Activated T-helper 17 cell treated with anti-CD3 and anti-CD28 coated beads, Interleukin-2, amount 50 U/mL, for 72 hours (primary cell): ENCODE results near the gene SHANK3. TPM values are rescaled to one million over a fixed set of nuclear protein-coding genes. Genes with fewer than 3 reads are reported as not detected.

Source experiments
- ATAC-seq: fragments of 150-1000 bp; cut with Tn5 transposase; replicated peaks from 2 replicates; pipeline ENCODE4 v1.10.0; 2021; ENCODE audit warnings: mild to moderate bottlenecking, moderate library complexity
- H3K27ac Mint-ChIP-seq: one replicate; pipeline ENCODE4 v1.8.0; 2022; ENCODE audit warnings: mixed read lengths
- H3K27me3 Mint-ChIP-seq: one replicate; pipeline ENCODE4 v1.8.0; 2022; ENCODE audit warnings: mixed read lengths
- H3K36me3 Mint-ChIP-seq: one replicate; pipeline ENCODE4 v1.8.0; 2022; ENCODE audit warnings: low read depth, mild to moderate bottlenecking, mixed read lengths
- H3K4me1 Mint-ChIP-seq: one replicate; pipeline ENCODE4 v1.8.0; 2022; ENCODE audit warnings: mixed read lengths
- H3K4me3 Mint-ChIP-seq: one replicate; pipeline ENCODE4 v1.8.0; 2022; ENCODE audit warnings: mild to moderate bottlenecking, mixed read lengths
- H3K9me3 Mint-ChIP-seq: one replicate; pipeline ENCODE4 v1.8.0; 2022; ENCODE audit warnings: mixed read lengths
- total RNA-seq, 2 donors: library from RNA; stranded (reverse); gene quantifications; one replicate each; pipeline ENCODE4 v1.2.3, GENCODE V29; 2022

SHANK3 gene
- total RNA-seq, 2 donors from 2014 or later = 0.19 TPM; not detected in 1

- Mint-ChIP-seq H3K4me3 (no peak overlapping the region), H3K9me3 (no peaks in the 10 kb centered on the region), H3K27me3 (peaks cover 48% of the 10 kb centered on the region), H3K27ac (no peak overlapping the region), H3K36me3 (no peaks in the 10 kb centered on the region), H3K4me1 (peaks cover 3% of the 10 kb centered on the region)
- no peak for ATAC-seq
These were observed 1.6 kb upstream of the SHANK3 start for GRCh38 chr22:50670914-50671538.

- Mint-ChIP-seq H3K27ac (no peak overlapping the region), H3K9me3 (no peaks in the 10 kb centered on the region), H3K4me3 (no peak overlapping the region), H3K36me3 (no peaks in the 10 kb centered on the region), H3K27me3 (peaks cover 49% of the 10 kb centered on the region), H3K4me1 (peaks cover 3% of the 10 kb centered on the region)
- ATAC-seq = no peak
These were observed 982 bp upstream of the SHANK3 start for GRCh38 chr22:50671641-50672040.

- H3K4me3 Mint-ChIP-seq = no peak overlapping the region
- peaks cover 46% of the 10 kb centered on the region for H3K27me3 Mint-ChIP-seq
- H3K9me3 Mint-ChIP-seq = no peaks in the 10 kb centered on the region
- no peak overlapping the region for H3K27ac Mint-ChIP-seq
- peaks cover 3% of the 10 kb centered on the region for H3K4me1 Mint-ChIP-seq
- ATAC-seq = no peak
- H3K36me3 Mint-ChIP-seq = no peaks in the 10 kb centered on the region
These were observed 582 bp upstream of the SHANK3 start for GRCh38 chr22:50672041-50672440.

GRCh38 chr22:50673231-50674129 is 857 bp downstream of the SHANK3 start:
- Mint-ChIP-seq H3K27ac (no peak overlapping the region), H3K4me1 (peaks cover 3% of the 10 kb centered on the region), H3K36me3 (no peaks in the 10 kb centered on the region), H3K4me3 (peak overlapping the region; percentile 43), H3K27me3 (peaks cover 38% of the 10 kb centered on the region), H3K9me3 (no peaks in the 10 kb centered on the region)
- no peak for ATAC-seq

- Mint-ChIP-seq H3K36me3 (no peaks in the 10 kb centered on the region), H3K27ac (no peak overlapping the region), H3K27me3 (peaks cover 37% of the 10 kb centered on the region), H3K4me1 (peaks cover 3% of the 10 kb centered on the region), H3K9me3 (no peaks in the 10 kb centered on the region), H3K4me3 (no peak overlapping the region)
- peak; percentile 8 for ATAC-seq
These were observed 1.5 kb downstream of the SHANK3 start for GRCh38 chr22:50674130-50674500.

GRCh38 chr22:50674606-50675552 is 2.3 kb downstream of the SHANK3 start:
- Mint-ChIP-seq H3K9me3 (no peaks in the 10 kb centered on the region), H3K4me3 (peak overlapping the region; percentile 15), H3K27me3 (peaks cover 37% of the 10 kb centered on the region), H3K27ac (no peak overlapping the region), H3K4me1 (peaks cover 3% of the 10 kb centered on the region), H3K36me3 (no peaks in the 10 kb centered on the region)
- ATAC-seq = peak; percentile 26

- H3K27ac Mint-ChIP-seq = no peak overlapping the region
- no peaks in the 10 kb centered on the region for H3K9me3 Mint-ChIP-seq
- no peak for ATAC-seq
- no peaks in the 10 kb centered on the region for H3K36me3 Mint-ChIP-seq
- peaks cover 33% of the 10 kb centered on the region for H3K27me3 Mint-ChIP-seq
- H3K4me3 Mint-ChIP-seq = peak overlapping the region; percentile 15
- H3K4me1 Mint-ChIP-seq = peaks cover 3% of the 10 kb centered on the region
These were observed 3.0 kb downstream of the SHANK3 start for GRCh38 chr22:50675553-50676179.

- Mint-ChIP-seq H3K27me3 (peaks cover 27% of the 10 kb centered on the region), H3K27ac (no peak overlapping the region), H3K4me1 (peaks cover 3% of the 10 kb centered on the region), H3K4me3 (no peak overlapping the region), H3K9me3 (no peaks in the 10 kb centered on the region), H3K36me3 (no peaks in the 10 kb centered on the region)
- no peak for ATAC-seq
These were observed 3.6 kb downstream of the SHANK3 start for GRCh38 chr22:50676180-50676636.

- ATAC-seq = no peak
- H3K9me3 Mint-ChIP-seq = no peaks in the 10 kb centered on the region
- peaks cover 3% of the 10 kb centered on the region for H3K4me1 Mint-ChIP-seq
- H3K36me3 Mint-ChIP-seq = no peaks in the 10 kb centered on the region
- no peak overlapping the region for H3K27ac Mint-ChIP-seq
- no peak overlapping the region for H3K4me3 Mint-ChIP-seq
- peaks cover 21% of the 10 kb centered on the region for H3K27me3 Mint-ChIP-seq
These were observed 4.3 kb downstream of the SHANK3 start for GRCh38 chr22:50676661-50677492.

GRCh38 chr22:50677493-50678217 is 5.0 kb downstream of the SHANK3 start:
- Mint-ChIP-seq H3K36me3 (no peaks in the 10 kb centered on the region), H3K27me3 (peaks cover 17% of the 10 kb centered on the region), H3K27ac (no peak overlapping the region), H3K4me3 (no peak overlapping the region), H3K4me1 (peaks cover 3% of the 10 kb centered on the region), H3K9me3 (no peaks in the 10 kb centered on the region)
- no peak for ATAC-seq

GRCh38 chr22:50678218-50678650 is 5.6 kb downstream of the SHANK3 start:
- Mint-ChIP-seq H3K27ac (no peak overlapping the region), H3K4me3 (no peak overlapping the region), H3K36me3 (no peaks in the 10 kb centered on the region), H3K9me3 (no peaks in the 10 kb centered on the region), H3K27me3 (peaks cover 13% of the 10 kb centered on the region), H3K4me1 (peaks cover 3% of the 10 kb centered on the region)
- no peak for ATAC-seq

- no peak overlapping the region for H3K4me3 Mint-ChIP-seq
- no peaks in the 10 kb centered on the region for H3K9me3 Mint-ChIP-seq
- H3K4me1 Mint-ChIP-seq = peaks cover 3% of the 10 kb centered on the region
- no peak for ATAC-seq
- H3K36me3 Mint-ChIP-seq = no peaks in the 10 kb centered on the region
- peaks cover 13% of the 10 kb centered on the region for H3K27me3 Mint-ChIP-seq
- H3K27ac Mint-ChIP-seq = no peak overlapping the region
These were observed 6.3 kb downstream of the SHANK3 start for GRCh38 chr22:50678651-50679521.
